ENCODE data around the gene KRTAP4-12.
"Not testable (repeated sequence)": the region's sequence is repeated elsewhere in the genome, so short reads cannot be mapped to it uniquely, and the experiment has no call there.

The KRTAP4-12 gene

DNA sequence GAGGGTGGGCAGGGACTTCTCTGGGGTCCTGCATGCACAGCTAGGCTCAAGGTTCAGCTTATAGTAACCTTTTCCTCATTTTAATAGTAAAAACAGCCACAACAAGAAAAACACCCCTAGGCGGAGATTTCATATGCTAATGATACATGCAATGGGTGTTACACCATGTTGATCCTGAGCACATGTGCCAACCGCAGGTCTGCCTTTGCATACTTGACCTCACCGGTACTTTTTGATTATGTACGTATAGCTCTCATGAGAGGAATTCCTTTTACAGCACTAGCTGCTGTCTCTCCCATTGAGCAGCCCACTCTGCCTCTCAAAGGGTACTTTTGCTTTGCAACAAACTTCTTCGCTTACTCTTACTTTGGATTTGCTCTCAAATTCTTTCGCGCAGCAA, 27.9 kb downstream of the KRTAP4-12 start:
- FAIRE-seq (no peak), DNase-seq (ENCODE audit: low spot score) (no peak)

DNA sequence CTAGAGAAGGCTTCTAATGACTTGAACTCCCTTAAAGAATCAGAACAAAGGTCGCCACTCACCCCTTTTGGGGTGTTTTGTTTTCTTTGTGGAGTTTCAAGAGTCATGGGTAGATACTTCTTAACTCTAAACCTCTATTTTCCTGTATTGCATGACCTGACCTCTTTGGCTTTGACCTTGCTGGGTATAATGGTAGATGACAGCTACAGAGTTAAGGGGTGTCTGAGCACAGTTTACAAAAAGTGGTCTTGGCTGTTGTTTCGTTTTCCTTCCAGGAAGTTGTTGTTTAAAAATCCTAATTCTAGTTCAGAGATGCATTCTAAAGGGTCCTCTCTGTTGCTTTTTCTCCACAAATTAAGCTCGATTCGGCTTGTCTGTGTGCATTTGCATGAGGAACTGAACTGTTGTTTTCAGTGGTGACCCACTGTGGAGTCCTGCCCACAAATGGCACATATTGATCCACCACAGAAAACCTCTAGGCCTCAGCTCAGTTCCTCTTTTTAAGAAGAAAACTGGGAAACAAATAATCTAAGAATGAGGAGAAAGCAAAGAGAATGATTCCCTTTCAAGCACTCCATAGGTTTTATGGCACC, 35.1 kb downstream of the KRTAP4-12 start:
- DNase-seq (ENCODE audit: low spot score); FAIRE-seq: not testable (repeated sequence)

DNA sequence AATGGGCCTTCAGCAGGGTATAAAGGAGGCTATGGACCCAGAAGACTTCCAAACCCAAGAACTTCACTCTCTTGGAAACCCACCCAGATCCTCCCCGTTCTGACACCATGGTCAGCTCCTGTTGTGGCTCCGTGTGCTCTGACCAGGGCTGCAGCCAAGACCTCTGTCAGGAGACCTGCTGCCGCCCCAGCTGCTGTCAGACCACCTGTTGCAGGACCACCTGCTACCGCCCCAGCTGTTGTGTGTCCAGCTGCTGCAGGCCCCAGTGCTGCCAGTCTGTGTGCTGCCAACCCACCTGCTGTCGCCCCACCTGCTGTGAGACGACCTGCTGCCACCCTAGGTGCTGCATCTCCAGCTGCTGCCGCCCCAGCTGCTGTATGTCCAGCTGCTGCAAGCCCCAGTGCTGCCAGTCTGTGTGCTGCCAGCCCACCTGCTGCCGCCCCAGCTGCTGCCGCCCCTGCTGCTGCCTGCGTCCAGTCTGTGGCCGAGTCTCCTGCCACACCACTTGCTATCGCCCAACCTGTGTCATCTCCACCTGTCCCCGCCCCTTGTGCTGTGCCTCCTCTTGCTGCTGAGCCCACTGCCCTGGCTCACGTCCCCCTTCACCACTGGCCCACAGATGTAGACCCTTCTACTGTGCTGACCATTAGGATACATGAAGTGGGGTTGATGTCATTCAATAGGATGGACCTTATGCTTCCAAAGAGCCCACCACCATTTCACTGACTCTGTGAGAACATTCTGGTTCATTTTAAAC, 39.7 kb downstream of the KRTAP4-12 start, which contains the start of gene KRTAP4-7:
Gene KRTAP4-7 (plus strand): TSS at position 51 of the 757 bp plus-strand sequence. CDS start 57 bp downstream, at position 108.
- not testable (repeated sequence) for DNase-seq (ENCODE audit: low spot score); FAIRE-seq

DNA sequence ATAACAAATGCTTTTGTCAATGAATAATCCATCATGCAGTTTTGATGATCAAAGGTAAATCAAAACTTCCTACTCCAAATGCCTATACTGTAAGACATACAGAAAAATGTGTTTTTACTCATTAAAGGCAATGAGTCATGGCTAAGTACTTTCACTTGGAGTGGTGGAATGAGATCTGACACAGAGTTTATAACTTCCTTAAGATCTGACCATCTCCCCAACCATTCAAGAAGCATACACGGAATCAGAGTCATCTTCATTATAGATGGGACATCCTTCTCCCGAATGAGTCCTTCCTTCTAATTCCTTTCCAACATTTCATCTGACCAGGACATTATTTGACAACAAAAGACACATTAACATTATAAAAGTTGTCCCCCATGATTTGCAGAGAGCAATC, 40.6 kb downstream of the KRTAP4-12 start:
- FAIRE-seq, result peak; percentile 94
- DNase-seq (ENCODE audit: low spot score), result not testable (repeated sequence)

DNA sequence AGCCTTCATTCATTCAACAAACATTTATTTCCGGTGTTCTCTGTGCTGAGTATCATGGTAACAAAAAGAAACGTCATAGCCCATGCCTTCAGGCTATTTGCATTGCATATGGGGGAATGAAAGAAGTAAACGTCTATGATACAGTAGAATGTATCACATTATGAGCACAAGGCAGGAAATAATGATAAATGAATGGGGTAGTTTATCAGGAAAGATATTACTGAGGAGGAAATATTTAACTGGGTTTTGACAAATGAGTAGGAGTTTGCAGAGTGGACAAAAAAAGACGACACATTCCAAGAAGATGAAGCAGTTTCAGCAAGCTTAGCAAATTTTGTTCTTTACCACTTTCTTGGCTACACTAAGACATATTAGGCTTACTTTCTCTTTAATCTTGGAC, 41.4 kb downstream of the KRTAP4-12 start:
- DNase-seq (ENCODE audit: low spot score), result no peak

DNA sequence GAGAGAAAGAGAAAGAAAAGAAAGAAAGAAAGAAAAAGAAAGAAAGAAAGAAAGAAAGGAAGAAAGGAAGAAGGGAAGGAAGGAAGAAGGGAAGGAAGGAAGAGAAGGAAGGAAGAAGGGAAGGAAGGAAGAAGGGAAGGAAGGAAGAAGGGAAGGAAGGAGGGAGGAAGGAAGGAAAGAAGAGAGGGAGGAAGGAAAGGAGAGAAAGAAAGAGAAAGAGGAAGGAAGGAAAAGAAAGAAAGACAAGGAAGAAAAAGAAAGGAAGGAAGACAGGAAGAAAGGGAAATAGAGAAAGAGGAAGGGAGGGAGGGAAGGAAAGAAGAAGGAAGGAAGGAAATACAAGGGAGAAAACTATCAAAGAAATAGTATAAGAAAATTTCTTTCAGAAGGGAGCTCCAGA, 47.2 kb downstream of the KRTAP4-12 start:
- DNase-seq (ENCODE audit: low spot score) (no peak), FAIRE-seq (no peak)

More for the DNA sequence above, 41.4 kb downstream of the KRTAP4-12 start:
- FAIRE-seq, result no peak

DNA sequence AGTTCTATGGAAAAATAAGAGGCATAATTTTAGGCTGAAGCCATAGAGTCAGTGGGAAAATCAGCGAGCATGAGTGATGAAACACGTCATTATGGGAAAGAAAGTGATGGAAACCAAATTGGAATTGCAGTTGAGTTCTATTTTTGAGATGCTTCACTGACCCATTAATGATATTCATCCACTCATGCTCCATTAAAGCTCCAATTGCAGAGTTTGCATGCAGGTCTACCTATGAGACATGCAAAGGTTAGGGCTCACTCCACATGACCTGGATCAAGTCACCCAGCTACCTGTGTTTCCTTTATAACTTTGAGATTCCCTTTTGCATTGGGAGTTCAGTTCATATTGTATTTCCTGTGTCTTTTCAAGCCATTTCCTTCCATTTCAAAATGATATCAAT, 50.3 kb downstream of the KRTAP4-12 start:
- FAIRE-seq, result no peak
- DNase-seq (ENCODE audit: low spot score), result no peak

Data from urothelium cell line (cell line).